Retinal pigment epithelial cell (primary cell): ENCODE results near the gene SERPINB1.
A peak's percentile ranks its signal among the peaks of the same experiment; 100 is the strongest.
"Not testable (repeated sequence)": the region's sequence is repeated elsewhere in the genome, so short reads cannot be mapped to it uniquely, and the experiment has no call there.

Source experiments
- DNase-seq: peaks from one replicate; pipeline ENCODE4 v3.0.0-alpha.2; 2010; ENCODE audit warnings: low read depth
- H3K4me3 ChIP-seq: 2 replicates; pipeline ENCODE4 v1.5.1; 2011; ENCODE audit warnings: mild to moderate bottlenecking, low read length, control low read depth, moderate library complexity
- TF ChIP-seq, protein P1 (sequence below): conservative IDR thresholded peaks from 2 replicates; pipeline ENCODE4 v1.5.1; 2011; ENCODE audit warnings: low read depth, low read length, control low read depth, inconsistent platforms

Gene SERPINB1

DNA sequence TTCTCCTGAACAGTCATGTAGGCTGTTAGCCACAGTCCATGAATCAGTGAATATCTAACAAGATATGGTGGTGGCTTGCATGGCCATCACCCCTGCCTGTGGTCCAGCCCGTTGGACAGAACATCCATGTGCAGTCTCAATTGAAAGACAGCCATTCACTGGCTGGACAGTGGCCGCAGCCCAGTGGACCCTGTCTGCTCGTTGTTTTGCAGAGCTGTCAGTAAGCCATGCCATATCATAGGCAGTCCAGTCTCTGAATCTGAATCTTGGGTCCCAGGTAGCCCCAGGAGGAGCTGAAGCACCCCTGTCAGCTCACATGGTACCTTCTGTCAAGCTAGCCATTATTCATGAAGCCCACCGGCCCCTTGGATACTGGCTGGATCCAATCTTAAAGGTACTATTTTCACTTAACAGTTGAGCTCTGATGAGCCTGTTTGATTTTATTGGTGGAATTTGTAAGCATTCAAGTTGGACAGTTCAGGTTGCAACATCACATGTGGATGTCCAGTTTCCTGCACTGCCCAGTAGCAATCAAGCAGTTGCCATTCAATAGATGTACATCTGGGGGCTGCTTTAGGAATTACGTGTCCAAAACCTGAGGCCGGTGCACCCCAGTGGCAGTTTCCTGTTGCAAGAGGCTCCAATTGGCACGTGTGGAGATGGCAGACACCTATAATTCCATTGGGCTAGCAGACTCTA, 37.8 kb downstream of the SERPINB1 start:
- DNase-seq = no peak
- H3K4me3 ChIP-seq = no peak overlapping the region
- TF ChIP-seq, protein P1, sequence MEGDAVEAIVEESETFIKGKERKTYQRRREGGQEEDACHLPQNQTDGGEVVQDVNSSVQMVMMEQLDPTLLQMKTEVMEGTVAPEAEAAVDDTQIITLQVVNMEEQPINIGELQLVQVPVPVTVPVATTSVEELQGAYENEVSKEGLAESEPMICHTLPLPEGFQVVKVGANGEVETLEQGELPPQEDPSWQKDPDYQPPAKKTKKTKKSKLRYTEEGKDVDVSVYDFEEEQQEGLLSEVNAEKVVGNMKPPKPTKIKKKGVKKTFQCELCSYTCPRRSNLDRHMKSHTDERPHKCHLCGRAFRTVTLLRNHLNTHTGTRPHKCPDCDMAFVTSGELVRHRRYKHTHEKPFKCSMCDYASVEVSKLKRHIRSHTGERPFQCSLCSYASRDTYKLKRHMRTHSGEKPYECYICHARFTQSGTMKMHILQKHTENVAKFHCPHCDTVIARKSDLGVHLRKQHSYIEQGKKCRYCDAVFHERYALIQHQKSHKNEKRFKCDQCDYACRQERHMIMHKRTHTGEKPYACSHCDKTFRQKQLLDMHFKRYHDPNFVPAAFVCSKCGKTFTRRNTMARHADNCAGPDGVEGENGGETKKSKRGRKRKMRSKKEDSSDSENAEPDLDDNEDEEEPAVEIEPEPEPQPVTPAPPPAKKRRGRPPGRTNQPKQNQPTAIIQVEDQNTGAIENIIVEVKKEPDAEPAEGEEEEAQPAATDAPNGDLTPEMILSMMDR = no peak

DNA sequence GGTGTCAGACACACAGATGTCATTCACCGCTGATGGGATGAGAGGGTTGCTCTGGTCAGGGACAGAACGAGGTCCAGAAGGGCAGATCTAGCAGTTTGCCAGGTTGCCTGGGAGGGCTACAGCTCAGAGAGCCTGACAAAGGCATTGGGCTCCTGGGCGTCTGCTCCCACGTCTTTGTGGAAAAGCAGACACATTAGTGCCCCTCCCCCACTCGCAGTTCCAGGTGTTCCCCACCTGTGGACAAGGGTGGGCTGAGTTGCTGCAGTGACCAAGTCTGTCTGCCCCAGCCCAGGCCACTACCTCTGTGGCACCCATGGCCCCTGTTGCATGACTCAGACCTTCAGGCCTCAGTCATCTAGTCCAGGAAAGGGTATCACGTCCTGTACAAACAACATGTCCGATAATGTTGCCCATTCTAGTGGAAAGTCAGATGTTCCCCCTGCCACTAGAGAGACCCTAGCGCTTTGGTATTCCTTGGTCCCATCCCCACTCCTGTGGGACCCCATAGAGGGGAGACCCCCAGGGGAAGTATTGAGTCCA, 39.1 kb downstream of the SERPINB1 start:
- DNase-seq = no peak
- TF ChIP-seq, protein P1 = no peak
- H3K4me3 ChIP-seq = no peak overlapping the region

DNA sequence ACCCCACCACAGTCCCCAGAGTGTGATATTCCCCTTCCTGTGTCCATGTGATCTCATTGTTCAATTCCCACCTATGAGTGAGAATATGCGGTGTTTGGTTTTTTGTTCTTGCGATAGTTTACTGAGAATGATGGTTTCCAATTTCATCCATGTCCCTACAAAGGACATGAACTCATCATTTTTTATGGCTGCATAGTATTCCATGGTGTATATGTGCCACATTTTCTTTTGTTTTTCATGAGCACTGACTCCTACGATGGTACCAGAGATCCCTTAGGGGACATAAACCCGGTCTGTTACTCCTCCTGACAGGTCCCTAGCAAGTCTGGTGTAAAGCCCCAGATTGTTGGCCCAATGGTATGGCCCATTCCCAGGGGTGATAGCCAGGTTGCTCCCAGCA, 40.0 kb downstream of the SERPINB1 start:
- not testable (repeated sequence) for H3K4me3 ChIP-seq, DNase-seq

DNA sequence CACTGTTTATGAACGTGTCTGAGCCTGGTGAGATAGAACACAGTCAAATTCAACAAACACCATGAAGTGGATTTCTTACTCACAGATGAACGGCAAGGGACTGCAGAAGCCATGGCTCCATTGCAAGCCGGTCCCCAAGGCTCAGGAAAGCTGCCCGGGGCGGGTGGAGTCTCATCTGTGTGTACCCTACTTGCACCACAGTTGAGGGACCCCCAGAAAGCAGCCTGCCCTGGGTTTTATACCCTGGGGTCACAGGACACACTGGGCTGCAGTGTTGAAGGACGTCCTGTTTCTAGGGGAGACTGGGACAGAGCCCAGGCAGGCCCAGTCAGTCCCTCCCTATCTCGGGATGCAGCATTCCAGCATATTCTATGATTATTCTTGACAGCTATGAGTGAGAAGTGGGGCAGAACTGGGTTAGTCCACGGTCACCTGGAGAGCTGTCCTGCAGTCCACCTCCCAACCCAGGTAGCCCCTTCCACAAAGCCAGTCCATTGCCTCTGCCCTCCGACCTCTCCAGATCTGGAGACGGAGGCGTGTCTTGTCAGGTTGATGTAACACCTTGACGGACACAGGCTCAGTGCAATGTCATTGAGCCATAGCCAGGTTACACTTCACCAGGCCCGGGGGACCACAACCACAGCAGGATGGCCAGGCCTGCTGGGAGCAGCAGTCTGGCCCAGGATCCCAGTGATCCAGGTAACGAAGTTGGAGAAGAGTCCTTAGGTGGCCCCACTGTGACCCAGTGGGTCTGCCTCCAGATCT, 40.9 kb downstream of the SERPINB1 start:
- DNase-seq = no peak
- no peak overlapping the region for H3K4me3 ChIP-seq
- TF ChIP-seq, protein P1 = no peak

DNA sequence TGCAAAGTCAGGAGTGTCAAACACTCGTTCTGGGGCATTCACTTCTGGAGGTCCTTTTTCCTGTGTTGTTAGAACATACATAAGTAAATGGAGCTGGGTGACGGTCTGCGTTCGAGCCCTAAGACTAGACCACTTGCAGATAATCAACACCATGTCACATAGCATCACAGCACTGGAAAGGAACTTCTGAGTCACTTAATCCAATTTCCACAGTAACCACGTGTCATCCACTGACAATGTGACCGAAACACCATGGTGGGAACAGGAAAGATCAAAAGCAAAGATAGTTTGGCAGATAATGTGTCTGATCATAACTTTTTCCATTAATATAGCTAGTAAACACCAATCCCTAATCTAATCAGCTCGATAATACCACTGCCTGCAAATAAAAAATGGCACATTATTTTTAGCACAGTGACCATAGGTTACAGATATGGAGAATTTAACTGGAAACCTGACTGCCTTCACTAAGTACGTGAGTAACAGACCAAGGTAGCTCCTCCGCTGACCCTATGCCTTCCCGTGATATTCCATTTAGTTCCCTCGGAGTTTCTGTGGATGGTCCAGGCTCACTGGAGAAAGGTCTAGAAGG, 41.6 kb downstream of the SERPINB1 start:
- TF ChIP-seq, protein P1 = no peak
- no peak overlapping the region for H3K4me3 ChIP-seq
- peak; percentile 53 for DNase-seq

DNA sequence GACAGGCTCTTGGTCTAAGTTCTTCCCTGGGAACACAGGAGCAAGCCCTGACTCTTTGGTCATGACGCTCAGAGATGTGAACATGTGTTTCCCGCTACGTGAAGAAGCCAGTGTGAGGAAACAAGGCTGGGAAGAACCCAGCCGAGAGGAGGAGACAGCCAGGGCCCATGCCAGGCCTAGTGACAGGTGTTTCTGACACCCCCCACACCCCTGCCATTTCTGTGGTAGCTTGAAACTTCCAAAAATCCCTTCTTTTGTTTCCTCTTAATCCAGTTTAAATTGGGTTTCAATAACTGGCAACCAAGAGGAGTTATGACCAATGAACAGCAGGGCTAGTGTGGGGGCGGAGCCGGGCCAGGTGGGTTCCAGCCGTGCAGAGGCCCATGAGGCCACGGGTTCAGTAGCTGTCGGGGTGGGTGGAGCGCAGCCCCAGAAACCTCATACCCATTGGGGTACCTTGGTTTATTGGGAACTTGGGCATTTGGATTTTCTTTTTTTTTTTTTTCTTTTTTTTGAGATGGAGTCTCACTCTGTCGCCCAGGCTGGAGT, 43.0 kb downstream of the SERPINB1 start:
- DNase-seq = no peak
- TF ChIP-seq, protein P1 = no peak
- no peak overlapping the region for H3K4me3 ChIP-seq

DNA sequence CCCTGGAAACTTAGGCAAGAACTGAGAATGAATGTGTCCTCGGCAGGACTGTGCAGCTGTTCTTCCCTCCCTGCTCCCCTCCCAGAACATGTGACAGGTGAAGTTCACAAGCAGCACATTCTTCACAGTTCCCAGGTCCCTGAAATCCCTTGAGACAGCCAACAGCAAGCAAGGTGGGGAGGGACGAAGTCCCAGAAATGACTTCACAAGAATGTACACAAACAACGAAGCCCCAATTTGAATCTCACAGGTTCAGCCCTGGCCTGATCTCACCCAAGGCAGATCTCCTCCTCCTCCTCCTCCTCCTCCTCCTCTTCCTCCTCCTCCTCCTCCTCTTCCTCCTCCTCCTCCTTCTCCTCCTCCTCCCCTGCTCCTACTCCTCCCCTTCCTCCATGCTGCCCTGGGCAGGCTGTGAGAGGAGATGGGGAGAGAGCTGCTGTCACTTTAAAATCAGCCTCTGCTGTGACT, 44.1 kb downstream of the SERPINB1 start:
- no peak for DNase-seq
- H3K4me3 ChIP-seq = no peak overlapping the region

More for the DNA sequence above, 44.1 kb downstream of the SERPINB1 start:
- TF ChIP-seq, protein P1 = no peak
